AG09309 (cell line): ENCODE measurements around the gene FBXW11.

Experiments used
- DNase-seq: peaks from one replicate; pipeline ENCODE4 v3.0.0-alpha.2; 2010; ENCODE audit warnings: low read depth
- H3K4me3 ChIP-seq: 2 replicates; pipeline ENCODE4 v1.5.1; 2011; ENCODE audit warnings: mild to moderate bottlenecking, low read depth, low read length, moderate library complexity; ENCODE audit not compliant: control insufficient read depth
- TF ChIP-seq, protein P1 (sequence below): IDR thresholded peaks from 2 replicates; pipeline ENCODE4 v1.5.1; 2011; ENCODE audit warnings: mild to moderate bottlenecking, low read depth, low read length, inconsistent platforms; ENCODE audit not compliant: insufficient read depth, control insufficient read depth; ENCODE audit errors: missing control alignments

Gene FBXW11

DNA sequence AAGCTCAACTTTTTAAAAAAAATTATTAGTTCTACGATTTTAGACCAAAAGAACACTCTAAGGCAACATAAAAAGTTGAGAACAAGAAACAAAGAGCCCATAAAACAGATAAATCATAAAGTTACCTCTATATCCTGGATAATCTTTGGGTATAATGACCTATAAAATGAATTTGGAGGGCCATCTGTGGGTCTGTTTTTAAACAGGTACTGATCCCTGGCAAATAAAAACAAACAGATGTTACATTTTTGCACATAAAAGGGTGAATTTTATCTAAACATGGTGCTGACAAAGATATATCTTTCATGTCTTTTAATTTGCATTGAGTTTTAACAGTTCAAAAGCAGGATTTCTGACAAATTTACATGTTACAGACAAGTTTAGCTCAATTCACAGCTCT, 107.6 kb downstream of the FBXW11 start:
- TF ChIP-seq, protein P1, sequence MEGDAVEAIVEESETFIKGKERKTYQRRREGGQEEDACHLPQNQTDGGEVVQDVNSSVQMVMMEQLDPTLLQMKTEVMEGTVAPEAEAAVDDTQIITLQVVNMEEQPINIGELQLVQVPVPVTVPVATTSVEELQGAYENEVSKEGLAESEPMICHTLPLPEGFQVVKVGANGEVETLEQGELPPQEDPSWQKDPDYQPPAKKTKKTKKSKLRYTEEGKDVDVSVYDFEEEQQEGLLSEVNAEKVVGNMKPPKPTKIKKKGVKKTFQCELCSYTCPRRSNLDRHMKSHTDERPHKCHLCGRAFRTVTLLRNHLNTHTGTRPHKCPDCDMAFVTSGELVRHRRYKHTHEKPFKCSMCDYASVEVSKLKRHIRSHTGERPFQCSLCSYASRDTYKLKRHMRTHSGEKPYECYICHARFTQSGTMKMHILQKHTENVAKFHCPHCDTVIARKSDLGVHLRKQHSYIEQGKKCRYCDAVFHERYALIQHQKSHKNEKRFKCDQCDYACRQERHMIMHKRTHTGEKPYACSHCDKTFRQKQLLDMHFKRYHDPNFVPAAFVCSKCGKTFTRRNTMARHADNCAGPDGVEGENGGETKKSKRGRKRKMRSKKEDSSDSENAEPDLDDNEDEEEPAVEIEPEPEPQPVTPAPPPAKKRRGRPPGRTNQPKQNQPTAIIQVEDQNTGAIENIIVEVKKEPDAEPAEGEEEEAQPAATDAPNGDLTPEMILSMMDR: no peak

GRCh38 chr5:171898386-171898785, 108.1 kb downstream of the FBXW11 start:
- no peak for DNase-seq
- TF ChIP-seq, protein P1: no peak
- no peak overlapping the region for H3K4me3 ChIP-seq

More for the DNA sequence above, 107.6 kb downstream of the FBXW11 start:
- no peak for DNase-seq
- H3K4me3 ChIP-seq: no peak overlapping the region

- no peak overlapping the region for H3K4me3 ChIP-seq
- TF ChIP-seq, protein P1: no peak
- DNase-seq: no peak
These were observed 109.2 kb downstream of the FBXW11 start for GRCh38 chr5:171897231-171897630.

- H3K4me3 ChIP-seq: no peak overlapping the region
- TF ChIP-seq, protein P1: no peak
- DNase-seq: no peak
These were observed 111.4 kb downstream of the FBXW11 start for GRCh38 chr5:171895081-171895480.

DNA sequence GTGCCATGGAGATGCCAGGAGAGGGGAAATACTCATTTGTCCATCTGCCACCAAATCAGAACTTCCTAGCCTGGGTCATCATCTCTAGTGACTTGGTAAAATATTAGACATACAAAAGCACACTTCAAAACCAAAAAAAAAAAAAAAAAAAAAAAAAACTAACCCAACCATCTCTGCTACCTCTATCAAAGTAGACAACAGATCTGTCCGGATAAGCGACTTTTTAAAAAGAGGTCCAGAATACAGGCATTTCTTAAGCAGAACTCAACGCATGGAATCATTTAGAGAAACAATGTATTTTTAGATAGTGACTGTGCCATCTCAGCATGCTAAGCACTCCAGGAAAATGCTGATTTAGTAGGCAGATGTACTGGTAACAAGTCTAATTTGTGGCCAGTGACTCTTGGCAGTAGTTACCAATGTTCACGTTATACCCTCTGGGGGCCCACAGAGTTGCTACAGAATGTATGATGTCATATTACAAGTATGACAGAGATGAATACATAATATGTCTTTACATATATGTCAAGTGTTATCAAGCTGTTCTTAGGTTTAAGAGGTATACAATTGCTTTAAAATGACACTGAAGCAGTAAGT, 113.0 kb downstream of the FBXW11 start:
- DNase-seq: peak; percentile 42
- TF ChIP-seq, protein P1: no peak

DNA sequence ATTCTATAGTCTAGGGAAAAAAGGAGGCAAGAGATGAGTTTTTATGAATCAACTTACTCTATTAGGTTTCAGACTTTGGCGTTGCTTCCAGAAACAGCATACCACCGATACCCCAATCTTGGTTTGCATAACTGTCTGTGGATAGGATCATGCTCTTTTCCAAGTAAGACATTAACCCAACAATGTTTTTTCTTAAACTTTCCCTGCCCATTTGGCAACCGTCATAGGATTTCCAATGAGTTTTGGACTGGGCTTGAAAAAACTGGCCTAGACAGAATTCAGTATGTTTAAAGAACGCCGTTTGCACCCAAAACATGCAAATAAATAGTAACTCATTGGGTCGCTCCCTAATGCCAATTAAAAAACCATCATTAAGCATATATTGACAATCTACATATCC, 114.8 kb downstream of the FBXW11 start:
- H3K4me3 ChIP-seq: no peak overlapping the region
- TF ChIP-seq, protein P1: no peak
- DNase-seq: no peak

More for the DNA sequence above, 113.0 kb downstream of the FBXW11 start:
- no peak overlapping the region for H3K4me3 ChIP-seq

- no peak for DNase-seq
- TF ChIP-seq, protein P1: no peak
- H3K4me3 ChIP-seq: no peak overlapping the region
These were observed 115.3 kb downstream of the FBXW11 start for GRCh38 chr5:171891150-171891549.
